VCaP (cell line): Measurements from ENCODE around the gene MINK1.

Experiments used
- H3K27ac ChIP-seq: fragments of 450-650 bp; 2 replicates; pipeline ENCODE4 v1.5.1; 2017
- CTCF ChIP-seq: fragments of 450-650 bp; conservative IDR thresholded peaks from 2 replicates; pipeline ENCODE4 v1.5.1; 2017; ENCODE audit warnings: mild to moderate bottlenecking, moderate library complexity

MINK1 gene

GRCh38 chr17:4928881-4929280, 95.7 kb downstream of the MINK1 start:
- H3K27ac ChIP-seq, result no peak overlapping the region
- no peak for TF ChIP-seq CTCF

- no peak within 1 kb of the TSS for H3K27ac ChIP-seq
- no peak for TF ChIP-seq CTCF
Observed at GRCh38 chr17:4931963-4932362, 98.8 kb downstream of the MINK1 start, which contains the start of gene GP1BA. TSS of gene GP1BA (plus strand) at chr17:4932277. CDS start at chr17:4932605, 328 bp downstream.

DNA sequence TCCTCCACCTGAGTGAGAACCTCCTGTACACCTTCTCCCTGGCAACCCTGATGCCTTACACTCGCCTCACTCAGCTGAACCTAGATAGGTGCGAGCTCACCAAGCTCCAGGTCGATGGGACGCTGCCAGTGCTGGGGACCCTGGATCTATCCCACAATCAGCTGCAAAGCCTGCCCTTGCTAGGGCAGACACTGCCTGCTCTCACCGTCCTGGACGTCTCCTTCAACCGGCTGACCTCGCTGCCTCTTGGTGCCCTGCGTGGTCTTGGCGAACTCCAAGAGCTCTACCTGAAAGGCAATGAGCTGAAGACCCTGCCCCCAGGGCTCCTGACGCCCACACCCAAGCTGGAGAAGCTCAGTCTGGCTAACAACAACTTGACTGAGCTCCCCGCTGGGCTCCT, 99.6 kb downstream of the MINK1 start:
- no peak overlapping the region for H3K27ac ChIP-seq
- TF ChIP-seq CTCF, result no peak

DNA sequence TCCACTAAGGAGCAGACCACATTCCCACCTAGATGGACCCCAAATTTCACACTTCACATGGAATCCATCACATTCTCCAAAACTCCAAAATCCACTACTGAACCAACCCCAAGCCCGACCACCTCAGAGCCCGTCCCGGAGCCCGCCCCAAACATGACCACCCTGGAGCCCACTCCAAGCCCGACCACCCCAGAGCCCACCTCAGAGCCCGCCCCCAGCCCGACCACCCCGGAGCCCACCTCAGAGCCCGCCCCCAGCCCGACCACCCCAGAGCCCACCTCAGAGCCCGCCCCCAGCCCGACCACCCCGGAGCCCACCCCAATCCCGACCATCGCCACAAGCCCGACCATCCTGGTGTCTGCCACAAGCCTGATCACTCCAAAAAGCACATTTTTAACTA, 100.5 kb downstream of the MINK1 start:
- H3K27ac ChIP-seq, result no peak overlapping the region
- TF ChIP-seq CTCF, result no peak

DNA sequence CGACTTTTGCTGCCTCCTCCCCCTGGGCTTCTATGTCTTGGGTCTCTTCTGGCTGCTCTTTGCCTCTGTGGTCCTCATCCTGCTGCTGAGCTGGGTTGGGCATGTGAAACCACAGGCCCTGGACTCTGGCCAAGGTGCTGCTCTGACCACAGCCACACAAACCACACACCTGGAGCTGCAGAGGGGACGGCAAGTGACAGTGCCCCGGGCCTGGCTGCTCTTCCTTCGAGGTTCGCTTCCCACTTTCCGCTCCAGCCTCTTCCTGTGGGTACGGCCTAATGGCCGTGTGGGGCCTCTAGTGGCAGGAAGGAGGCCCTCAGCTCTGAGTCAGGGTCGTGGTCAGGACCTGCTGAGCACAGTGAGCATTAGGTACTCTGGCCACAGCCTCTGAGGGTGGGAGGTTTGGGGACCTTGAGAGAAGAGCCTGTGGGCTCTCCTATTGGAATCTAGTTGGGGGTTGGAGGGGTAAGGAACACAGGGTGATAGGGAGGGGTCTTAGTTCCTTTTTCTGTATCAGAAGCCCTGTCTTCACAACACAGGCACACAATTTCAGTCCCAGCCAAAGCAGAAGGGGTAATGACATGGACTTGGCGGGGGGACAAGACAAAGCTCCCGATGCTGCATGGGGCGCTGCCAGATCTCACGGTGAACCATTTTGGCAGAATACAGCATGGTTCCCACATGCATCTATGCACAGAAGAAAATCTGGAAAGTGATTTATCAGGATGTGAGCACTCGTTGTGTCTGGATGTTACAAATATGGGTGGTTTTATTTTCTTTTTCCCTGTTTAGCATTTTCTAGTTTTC, 101.2 kb downstream of the MINK1 start:
- peak; percentile 19; the same call in 1 of the 2 replicates for TF ChIP-seq CTCF
- H3K27ac ChIP-seq, result no peak overlapping the region

DNA sequence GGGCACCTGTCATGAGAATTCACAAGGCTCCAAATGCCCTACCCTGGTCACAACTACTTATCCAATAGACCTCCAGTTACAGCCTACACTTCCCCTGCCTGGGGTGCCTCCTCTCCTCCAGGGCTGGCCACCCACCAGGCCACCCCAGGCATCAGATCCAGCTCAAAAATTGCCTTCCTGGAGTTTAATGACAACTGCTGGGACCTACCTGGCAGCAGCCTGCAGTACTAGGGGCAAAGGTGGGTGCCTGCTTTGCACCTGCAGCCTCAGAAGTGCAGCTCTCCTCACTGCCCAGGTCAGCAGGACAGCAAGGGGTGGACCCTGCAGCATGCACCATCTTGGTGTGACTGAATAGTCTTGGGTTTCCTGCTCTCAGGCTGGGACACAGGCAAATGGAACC, 102.5 kb downstream of the MINK1 start:
- H3K27ac ChIP-seq, result no peak overlapping the region
- no peak for TF ChIP-seq CTCF

- no peak overlapping the region for H3K27ac ChIP-seq
- no peak for TF ChIP-seq CTCF
Observed at GRCh38 chr17:4936436-4936835, 103.3 kb downstream of the MINK1 start.
